Nephron (organoid): ENCODE results near the gene TFF2.

Source experiments
- H3K27ac Mint-ChIP-seq, 3 experiments: 2 replicates each; pipeline ENCODE4 v1.8.0; 2020; ENCODE audit warnings: mixed read lengths in 3 of 3, mild to moderate bottlenecking in 2 of 3, moderate library complexity in 1 of 3
- H3K27me3 Mint-ChIP-seq: 2 replicates; pipeline ENCODE4 v1.8.0; 2021; ENCODE audit warnings: low read depth, mild to moderate bottlenecking, moderate library complexity, mixed read lengths
- H3K36me3 Mint-ChIP-seq: 2 replicates; pipeline ENCODE4 v1.8.0; 2020; ENCODE audit warnings: low read depth, mixed read lengths
- H3K4me1 Mint-ChIP-seq: 2 replicates; pipeline ENCODE4 v1.8.0; 2020; ENCODE audit warnings: mixed read lengths
- H3K4me3 Mint-ChIP-seq, 3 experiments: 2 replicates each; pipeline ENCODE4 v1.8.0; 2020; ENCODE audit warnings: mild to moderate bottlenecking in 3 of 3, mixed read lengths in 3 of 3, moderate library complexity in 2 of 3
- H3K9me3 Mint-ChIP-seq: 2 replicates; pipeline ENCODE4 v1.8.0; 2020; ENCODE audit warnings: mixed read lengths
- CTCF ChIP-seq, 3 experiments: fragments of 200-600 bp; sonication (generic); IDR thresholded peaks; one replicate each; pipeline ENCODE4 v1.5.0; 2021; ENCODE audit warnings: antibody characterized with exemption in 3 of 3; ENCODE audit not compliant: unreplicated experiment in 3 of 3

TFF2 gene

GRCh38 chr21:42373908-42374455, 23.2 kb upstream of the TFF2 start:
- no peaks in the 10 kb centered on the region for H3K36me3 Mint-ChIP-seq
- H3K27me3 Mint-ChIP-seq, result peaks cover 52% of the 10 kb centered on the region
- H3K4me1 Mint-ChIP-seq, result peaks cover 9% of the 10 kb centered on the region
- no peak overlapping the region for H3K4me3 Mint-ChIP-seq
- no peak for TF ChIP-seq CTCF (IDR thresholded peaks at IDR 0.05; ENCODE audit: unreplicated experiment in 3 of 3)
- H3K9me3 Mint-ChIP-seq, result peaks cover 3% of the 10 kb centered on the region
- H3K27ac Mint-ChIP-seq, result no peak overlapping the region

GRCh38 chr21:42373196-42373907, 22.6 kb upstream of the TFF2 start:
- no peak overlapping the region for H3K27ac Mint-ChIP-seq

DNA sequence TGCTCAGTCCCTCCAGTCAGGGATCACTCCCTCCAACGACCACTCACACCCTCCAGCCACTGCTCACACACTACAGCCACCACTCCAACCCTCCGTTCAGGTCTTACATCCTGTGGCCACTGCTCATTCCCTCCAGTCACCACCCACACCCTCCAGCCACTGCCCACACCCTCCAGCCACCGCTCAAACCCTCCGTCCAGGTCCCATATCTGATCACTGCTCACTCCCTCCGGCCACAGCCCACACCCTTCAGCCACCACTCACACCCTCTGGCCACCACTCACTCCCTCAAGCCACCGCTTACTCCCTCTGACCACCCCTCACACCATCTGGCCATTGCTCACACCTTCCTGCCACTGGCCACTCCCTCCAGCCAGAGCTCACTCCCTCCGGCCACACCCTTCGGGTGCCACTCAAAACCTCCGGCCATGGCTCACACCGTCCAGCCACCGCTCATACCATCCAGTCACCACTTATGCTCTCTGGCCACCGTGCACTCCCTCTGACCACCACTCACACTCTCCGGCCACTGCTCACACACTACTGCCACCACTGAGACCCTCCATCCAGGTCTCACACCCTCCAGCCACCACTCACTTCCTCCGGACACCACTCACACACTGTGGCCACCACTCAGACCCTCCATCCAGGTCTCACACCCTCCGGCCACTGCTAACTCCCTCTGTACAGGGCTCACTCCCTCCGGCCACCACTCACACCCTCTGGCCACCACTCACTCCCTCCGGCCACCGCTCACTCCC, 20.3 kb upstream of the TFF2 start:
- H3K36me3 Mint-ChIP-seq, result no peaks in the 10 kb centered on the region
- peaks cover 35% of the 10 kb centered on the region for H3K27me3 Mint-ChIP-seq
- peaks cover 15% of the 10 kb centered on the region for H3K4me1 Mint-ChIP-seq
- no peak overlapping the region for H3K27ac Mint-ChIP-seq
- no peak for TF ChIP-seq CTCF (IDR thresholded peaks at IDR 0.05; ENCODE audit: unreplicated experiment in 3 of 3)
- H3K4me3 Mint-ChIP-seq, result no peak overlapping the region
- no peaks in the 10 kb centered on the region for H3K9me3 Mint-ChIP-seq

More at GRCh38 chr21:42373196-42373907, 22.6 kb upstream of the TFF2 start:
- Mint-ChIP-seq H3K9me3 (peaks cover 3% of the 10 kb centered on the region), H3K36me3 (no peaks in the 10 kb centered on the region), H3K4me3 (no peak overlapping the region), H3K27me3 (peaks cover 47% of the 10 kb centered on the region), H3K4me1 (peaks cover 11% of the 10 kb centered on the region)
- TF ChIP-seq CTCF (IDR thresholded peaks at IDR 0.05; ENCODE audit: unreplicated experiment in 3 of 3), result no peak

GRCh38 chr21:42369821-42370220, 19.0 kb upstream of the TFF2 start:
- Mint-ChIP-seq H3K4me3 (no peak overlapping the region), H3K9me3 (no peaks in the 10 kb centered on the region), H3K27me3 (peaks cover 27% of the 10 kb centered on the region), H3K27ac (no peak overlapping the region), H3K4me1 (peaks cover 15% of the 10 kb centered on the region), H3K36me3 (no peaks in the 10 kb centered on the region)
- TF ChIP-seq CTCF (IDR thresholded peaks at IDR 0.05; ENCODE audit: unreplicated experiment in 3 of 3), result no peak

GRCh38 chr21:42367367-42368165, 16.8 kb upstream of the TFF2 start:
- H3K4me1 Mint-ChIP-seq, result peaks cover 9% of the 10 kb centered on the region
- no peaks in the 10 kb centered on the region for H3K9me3 Mint-ChIP-seq
- no peak overlapping the region for H3K4me3 Mint-ChIP-seq
- no peak for TF ChIP-seq CTCF (IDR thresholded peaks at IDR 0.05; ENCODE audit: unreplicated experiment in 3 of 3)
- peak overlapping the region in 1 of 3 experiments; percentile 40 for H3K27ac Mint-ChIP-seq
- H3K36me3 Mint-ChIP-seq, result no peaks in the 10 kb centered on the region
- peaks cover 32% of the 10 kb centered on the region for H3K27me3 Mint-ChIP-seq
